ENCODE results near the gene AMPD2. TPM values are rescaled to one million over a fixed set of nuclear protein-coding genes. Genes with fewer than 3 reads are reported as not detected.

Gene AMPD2
- total RNA-seq, 1 experiment from 2014 or later: 85.8 TPM

DNA sequence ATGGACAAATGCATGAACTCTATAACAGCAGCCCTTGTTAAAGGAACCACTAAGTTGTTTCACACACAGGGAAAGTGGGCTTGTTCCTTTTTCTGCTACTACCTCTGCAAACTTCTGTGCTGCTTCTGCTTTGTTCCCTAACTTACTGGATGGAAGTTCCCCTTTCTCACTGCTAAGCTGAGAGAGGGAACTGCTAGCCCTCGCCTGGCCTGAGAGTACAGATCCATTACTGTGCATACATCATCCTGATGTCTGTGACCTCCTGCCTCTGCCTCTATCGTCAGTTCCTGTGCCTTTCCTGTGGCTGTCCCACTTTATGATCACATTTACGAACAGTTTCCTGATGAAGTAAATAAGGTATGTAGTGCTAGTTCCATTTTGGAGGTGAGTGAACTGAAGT is 3.8 kb upstream of the AMPD2 start:
- no peak for ATAC-seq
- peaks cover 7% of the 10 kb centered on the region for H3K4me1 ChIP-seq (ENCODE audit: control insufficient read depth, insufficient read depth, low read length)
- intact Hi-C loops (cut with micrococcal nuclease; ENCODE audit: unreplicated experiment): no loop called here
- no peak overlapping the region for H3K27ac ChIP-seq (ENCODE audit: low read length)
- no TSS peak for BruUV-seq (replicated peaks)
- H3K9me3 ChIP-seq (ENCODE audit: control insufficient read depth, insufficient read depth, low read depth, low read length): no peaks in the 10 kb centered on the region
- in situ Hi-C loops (cut with HindIII; ENCODE audit: low pct_unique_long_range_greater_than_20kb, low sequenced_read_pairs): no loop called here
- TF ChIP-seq, protein P1, sequence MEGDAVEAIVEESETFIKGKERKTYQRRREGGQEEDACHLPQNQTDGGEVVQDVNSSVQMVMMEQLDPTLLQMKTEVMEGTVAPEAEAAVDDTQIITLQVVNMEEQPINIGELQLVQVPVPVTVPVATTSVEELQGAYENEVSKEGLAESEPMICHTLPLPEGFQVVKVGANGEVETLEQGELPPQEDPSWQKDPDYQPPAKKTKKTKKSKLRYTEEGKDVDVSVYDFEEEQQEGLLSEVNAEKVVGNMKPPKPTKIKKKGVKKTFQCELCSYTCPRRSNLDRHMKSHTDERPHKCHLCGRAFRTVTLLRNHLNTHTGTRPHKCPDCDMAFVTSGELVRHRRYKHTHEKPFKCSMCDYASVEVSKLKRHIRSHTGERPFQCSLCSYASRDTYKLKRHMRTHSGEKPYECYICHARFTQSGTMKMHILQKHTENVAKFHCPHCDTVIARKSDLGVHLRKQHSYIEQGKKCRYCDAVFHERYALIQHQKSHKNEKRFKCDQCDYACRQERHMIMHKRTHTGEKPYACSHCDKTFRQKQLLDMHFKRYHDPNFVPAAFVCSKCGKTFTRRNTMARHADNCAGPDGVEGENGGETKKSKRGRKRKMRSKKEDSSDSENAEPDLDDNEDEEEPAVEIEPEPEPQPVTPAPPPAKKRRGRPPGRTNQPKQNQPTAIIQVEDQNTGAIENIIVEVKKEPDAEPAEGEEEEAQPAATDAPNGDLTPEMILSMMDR (IDR thresholded peaks at IDR 0.05): no peak
- TF ChIP-seq SIN3A (IDR thresholded peaks at IDR 0.05; ENCODE audit: borderline replicate concordance, insufficient read depth, low read depth, low read length): no peak
- TF ChIP-seq POLR2AphosphoS5 (IDR thresholded peaks at IDR 0.05; ENCODE audit: low read depth, low read length): no peak
- TF ChIP-seq, protein P2, sequence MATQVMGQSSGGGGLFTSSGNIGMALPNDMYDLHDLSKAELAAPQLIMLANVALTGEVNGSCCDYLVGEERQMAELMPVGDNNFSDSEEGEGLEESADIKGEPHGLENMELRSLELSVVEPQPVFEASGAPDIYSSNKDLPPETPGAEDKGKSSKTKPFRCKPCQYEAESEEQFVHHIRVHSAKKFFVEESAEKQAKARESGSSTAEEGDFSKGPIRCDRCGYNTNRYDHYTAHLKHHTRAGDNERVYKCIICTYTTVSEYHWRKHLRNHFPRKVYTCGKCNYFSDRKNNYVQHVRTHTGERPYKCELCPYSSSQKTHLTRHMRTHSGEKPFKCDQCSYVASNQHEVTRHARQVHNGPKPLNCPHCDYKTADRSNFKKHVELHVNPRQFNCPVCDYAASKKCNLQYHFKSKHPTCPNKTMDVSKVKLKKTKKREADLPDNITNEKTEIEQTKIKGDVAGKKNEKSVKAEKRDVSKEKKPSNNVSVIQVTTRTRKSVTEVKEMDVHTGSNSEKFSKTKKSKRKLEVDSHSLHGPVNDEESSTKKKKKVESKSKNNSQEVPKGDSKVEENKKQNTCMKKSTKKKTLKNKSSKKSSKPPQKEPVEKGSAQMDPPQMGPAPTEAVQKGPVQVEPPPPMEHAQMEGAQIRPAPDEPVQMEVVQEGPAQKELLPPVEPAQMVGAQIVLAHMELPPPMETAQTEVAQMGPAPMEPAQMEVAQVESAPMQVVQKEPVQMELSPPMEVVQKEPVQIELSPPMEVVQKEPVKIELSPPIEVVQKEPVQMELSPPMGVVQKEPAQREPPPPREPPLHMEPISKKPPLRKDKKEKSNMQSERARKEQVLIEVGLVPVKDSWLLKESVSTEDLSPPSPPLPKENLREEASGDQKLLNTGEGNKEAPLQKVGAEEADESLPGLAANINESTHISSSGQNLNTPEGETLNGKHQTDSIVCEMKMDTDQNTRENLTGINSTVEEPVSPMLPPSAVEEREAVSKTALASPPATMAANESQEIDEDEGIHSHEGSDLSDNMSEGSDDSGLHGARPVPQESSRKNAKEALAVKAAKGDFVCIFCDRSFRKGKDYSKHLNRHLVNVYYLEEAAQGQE (IDR thresholded peaks at IDR 0.05; ENCODE audit: insufficient read depth in 1 of 2, low read depth in 2 of 2, low read length in 1 of 2): no peak
- no peak for TF ChIP-seq TCF7L2 (IDR thresholded peaks at IDR 0.05; ENCODE audit: low read depth, low read length)
- no peaks in the 10 kb centered on the region for H3K36me3 ChIP-seq (ENCODE audit: control insufficient read depth, insufficient read depth, low read length)
- H3K27me3 ChIP-seq (ENCODE audit: control insufficient read depth, insufficient read depth, low read length): no peaks in the 10 kb centered on the region
- no peak overlapping the region for H3K4me3 ChIP-seq (ENCODE audit: low read depth in 2 of 2, low read length in 2 of 2)
- no peak for DNase-seq (ENCODE audit: low read depth, low spot score)
- POLR2A ChIA-PET: no interaction called here
- CTCF ChIA-PET: no interaction called here

DNA sequence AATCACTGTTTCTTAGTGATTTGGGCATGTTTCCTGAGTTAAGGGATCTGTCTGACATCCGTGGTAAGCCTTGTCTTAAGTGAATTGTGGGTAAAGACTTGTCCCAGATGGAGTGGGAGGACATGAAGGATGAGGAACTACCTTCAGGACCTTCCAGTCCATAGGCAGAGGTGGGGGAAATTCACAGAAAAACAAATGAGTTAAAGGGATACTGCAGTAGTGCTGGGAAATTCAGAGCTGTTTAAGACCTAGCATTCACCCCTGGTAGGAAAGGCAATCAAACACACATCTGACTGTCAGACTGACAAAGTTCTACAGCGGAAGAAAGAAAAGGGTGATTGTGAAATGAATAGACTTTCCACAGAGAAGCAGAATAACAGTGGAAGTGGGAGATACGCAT is 3.2 kb upstream of the AMPD2 start:
- peaks cover 7% of the 10 kb centered on the region for H3K4me1 ChIP-seq (ENCODE audit: control insufficient read depth, insufficient read depth, low read length)
- DNase-seq (ENCODE audit: low read depth, low spot score) (no peak), ATAC-seq (no peak)
- in situ Hi-C loops (cut with HindIII; ENCODE audit: low pct_unique_long_range_greater_than_20kb, low sequenced_read_pairs): no loop called here
- intact Hi-C loops (cut with micrococcal nuclease; ENCODE audit: unreplicated experiment): no loop called here
- ChIA-PET CTCF (interaction anchor here (0.9 kb wide), 1 partner anchor 39 kb away, joined by 3 read pairs; no protein-coding TSS in a partner anchor), POLR2A (no interaction called here)
- no peak overlapping the region for H3K4me3 ChIP-seq (ENCODE audit: low read depth in 2 of 2, low read length in 2 of 2)
- no peaks in the 10 kb centered on the region for H3K27me3 ChIP-seq (ENCODE audit: control insufficient read depth, insufficient read depth, low read length)
- BruUV-seq (replicated peaks): no TSS peak
- no peaks in the 10 kb centered on the region for H3K9me3 ChIP-seq (ENCODE audit: control insufficient read depth, insufficient read depth, low read depth, low read length)
- TF ChIP-seq SIN3A (IDR thresholded peaks at IDR 0.05; ENCODE audit: borderline replicate concordance, insufficient read depth, low read depth, low read length): no peak
- no peak for TF ChIP-seq POLR2AphosphoS5 (IDR thresholded peaks at IDR 0.05; ENCODE audit: low read depth, low read length)
- no peak overlapping the region for H3K27ac ChIP-seq (ENCODE audit: low read length)
- no peaks in the 10 kb centered on the region for H3K36me3 ChIP-seq (ENCODE audit: control insufficient read depth, insufficient read depth, low read length)

DNA sequence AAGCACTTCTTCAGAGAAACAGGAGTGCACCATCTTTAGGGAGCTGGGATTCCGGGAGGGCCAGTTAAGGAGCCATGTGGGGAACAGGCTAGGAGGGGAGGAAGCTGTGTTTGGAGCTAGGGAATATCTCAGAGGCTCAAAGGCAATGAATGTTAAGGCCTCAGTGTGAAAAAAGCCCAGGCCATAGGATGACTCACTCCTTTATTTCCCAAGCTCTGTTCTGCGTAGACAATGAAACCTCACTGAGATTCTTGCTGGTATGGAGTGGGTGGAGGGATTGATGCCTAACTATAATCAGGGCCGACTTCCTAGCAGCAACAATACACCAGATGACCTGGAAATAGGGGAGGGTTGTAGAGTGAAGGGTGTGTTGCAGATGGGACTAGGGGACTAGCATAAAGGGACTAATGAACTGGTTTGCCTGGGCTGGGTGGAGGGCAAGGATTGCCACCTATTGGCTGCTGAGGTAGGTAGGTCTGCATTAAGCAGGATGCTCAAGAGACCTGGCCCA is 2.3 kb upstream of the AMPD2 start:
- Histone ChIP-seq H3K36me3 (ENCODE audit: control insufficient read depth, insufficient read depth, low read length) (no peaks in the 10 kb centered on the region), H3K27me3 (ENCODE audit: control insufficient read depth, insufficient read depth, low read length) (no peaks in the 10 kb centered on the region), H3K9me3 (ENCODE audit: control insufficient read depth, insufficient read depth, low read depth, low read length) (no peaks in the 10 kb centered on the region), H3K4me3 (ENCODE audit: low read depth in 2 of 2, low read length in 2 of 2) (no peak overlapping the region), H3K4me1 (ENCODE audit: control insufficient read depth, insufficient read depth, low read length) (peaks cover 12% of the 10 kb centered on the region), H3K27ac (ENCODE audit: low read length) (no peak overlapping the region)
- CTCF ChIA-PET: interaction anchor here (0.9 kb wide), 1 partner anchor 40 kb away, joined by 3 read pairs; no protein-coding TSS in a partner anchor
- ATAC-seq: no peak
- no peak for DNase-seq (ENCODE audit: low read depth, low spot score)
- BruUV-seq (replicated peaks): no TSS peak
- TF ChIP-seq POLR2AphosphoS5 (IDR thresholded peaks at IDR 0.05; ENCODE audit: low read depth, low read length) (no peak), TCF7L2 (IDR thresholded peaks at IDR 0.05; ENCODE audit: low read depth, low read length) (no peak), SIN3A (IDR thresholded peaks at IDR 0.05; ENCODE audit: borderline replicate concordance, insufficient read depth, low read depth, low read length) (no peak)
- TF ChIP-seq, protein P2 (IDR thresholded peaks at IDR 0.05; ENCODE audit: insufficient read depth in 1 of 2, low read depth in 2 of 2, low read length in 1 of 2): no peak
- TF ChIP-seq, protein P1 (IDR thresholded peaks at IDR 0.05): no peak
- POLR2A ChIA-PET: no interaction called here
- in situ Hi-C loops (cut with HindIII; ENCODE audit: low pct_unique_long_range_greater_than_20kb, low sequenced_read_pairs): no loop called here
- intact Hi-C loops (cut with micrococcal nuclease; ENCODE audit: unreplicated experiment): no loop called here
